DOHH2 (cell line): ENCODE data around the gene SPRR5.

Experiments
- H3F3A ChIP-seq: fragments of 200-600 bp; sonication (generic), shearing (Covaris generic); 2 replicates; pipeline ENCODE4 v1.6.0; 2016; ENCODE audit warnings: antibody characterized with exemption, mild to moderate bottlenecking; ENCODE audit not compliant: control insufficient read depth, insufficient read depth
- H3K27ac ChIP-seq: fragments of 200-600 bp; sonication (generic); 2 replicates; pipeline ENCODE4 v1.5.1; 2014; ENCODE audit warnings: low read depth, mild to moderate bottlenecking, low read length, moderate library complexity
- H3K27me3 ChIP-seq: fragments of 200-600 bp; sonication (generic); 2 replicates; pipeline ENCODE4 v1.6.1; 2014; ENCODE audit warnings: mild to moderate bottlenecking, low read length, mixed read lengths; ENCODE audit not compliant: control insufficient read depth
- H3K36me3 ChIP-seq: fragments of 200-600 bp; sonication (generic); 2 replicates; pipeline ENCODE4 v1.6.1; 2014; ENCODE audit warnings: mild to moderate bottlenecking, low read length, moderate library complexity, mixed read lengths; ENCODE audit not compliant: control insufficient read depth
- H3K4me1 ChIP-seq: fragments of 200-600 bp; sonication (generic); 2 replicates; pipeline ENCODE4 v1.6.1; 2014; ENCODE audit warnings: mild to moderate bottlenecking, low read length, mixed read lengths; ENCODE audit not compliant: control insufficient read depth
- H3K4me2 ChIP-seq: fragments of 200-600 bp; sonication (generic); 2 replicates; pipeline ENCODE4 v1.6.0; 2014; ENCODE audit warnings: mild to moderate bottlenecking, low read length, moderate library complexity
- H3K4me3 ChIP-seq: fragments of 200-600 bp; sonication (generic); 2 replicates; pipeline ENCODE4 v1.5.1; 2014; ENCODE audit warnings: mild to moderate bottlenecking, low read length, mixed read lengths
- H3K79me2 ChIP-seq: fragments of 200-600 bp; sonication (generic); 2 replicates; pipeline ENCODE4 v1.6.1; 2014; ENCODE audit warnings: mild to moderate bottlenecking, low read length, mixed read lengths; ENCODE audit not compliant: control insufficient read depth
- H3K9me2 ChIP-seq: fragments of 200-600 bp; sonication (generic); replicated peaks from 2 replicates; pipeline ENCODE4 v1.6.1; 2014; ENCODE audit warnings: mild to moderate bottlenecking, low read length, mixed read lengths; ENCODE audit not compliant: control insufficient read depth
- H3K9me3 ChIP-seq: fragments of 200-600 bp; sonication (generic); 2 replicates; pipeline ENCODE4 v1.6.1; 2014; ENCODE audit warnings: antibody characterized with exemption, low read length, mixed read lengths; ENCODE audit not compliant: control insufficient read depth, insufficient read depth
- H4K20me1 ChIP-seq: fragments of 200-600 bp; sonication (generic); 2 replicates; pipeline ENCODE4 v1.6.0; 2014; ENCODE audit warnings: low read depth, mild to moderate bottlenecking, antibody characterized with exemption, low read length, moderate library complexity; ENCODE audit not compliant: control insufficient read depth, insufficient read depth
- CTCF ChIP-seq: fragments of 200-600 bp; sonication (generic); IDR thresholded peaks from one replicate; pipeline ENCODE4 v1.5.1; 2014; ENCODE audit warnings: antibody characterized with exemption, mild to moderate bottlenecking, low read depth, low read length; ENCODE audit not compliant: poor library complexity, severe bottlenecking
- EZH2phosphoT487 ChIP-seq: fragments of 200-600 bp; sonication (generic); IDR thresholded peaks from 2 replicates; pipeline ENCODE4 v1.6.1; 2017; ENCODE audit warnings: borderline replicate concordance, mild to moderate bottlenecking, antibody characterized with exemption, low read length, moderate library complexity, mixed read lengths

The SPRR5 gene

GRCh38 chr1:152977614-152978013 is 30.6 kb downstream of the SPRR5 start:
- no peak overlapping the region for H3K27ac ChIP-seq
- H3K4me3 ChIP-seq = no peak overlapping the region
- H3K27me3 ChIP-seq = no peaks in the 10 kb centered on the region
- TF ChIP-seq CTCF = no peak
- TF ChIP-seq EZH2phosphoT487 = no peak
- H3K36me3 ChIP-seq = no peaks in the 10 kb centered on the region
- H3K79me2 ChIP-seq = no peaks in the 10 kb centered on the region
- no peaks in the 10 kb centered on the region for H3K9me3 ChIP-seq
- H3F3A ChIP-seq = no peaks in the 10 kb centered on the region
- no peaks in the 10 kb centered on the region for H3K4me1 ChIP-seq
- H4K20me1 ChIP-seq = no peaks in the 10 kb centered on the region
- H3K4me2 ChIP-seq = no peak overlapping the region
- no peaks in the 10 kb centered on the region for H3K9me2 ChIP-seq

- TF ChIP-seq EZH2phosphoT487 (no peak), CTCF (no peak)
- H3K36me3 ChIP-seq = no peaks in the 10 kb centered on the region
- H3K4me2 ChIP-seq = no peak overlapping the region
- no peaks in the 10 kb centered on the region for H4K20me1 ChIP-seq
- no peaks in the 10 kb centered on the region for H3K27me3 ChIP-seq
- H3K9me2 ChIP-seq = no peaks in the 10 kb centered on the region
- H3F3A ChIP-seq = no peaks in the 10 kb centered on the region
- no peaks in the 10 kb centered on the region for H3K79me2 ChIP-seq
- H3K27ac ChIP-seq = no peak overlapping the region
- H3K9me3 ChIP-seq = no peaks in the 10 kb centered on the region
- H3K4me1 ChIP-seq = no peaks in the 10 kb centered on the region
- H3K4me3 ChIP-seq = no peak overlapping the region
Observed at GRCh38 chr1:152980676-152981075, 33.7 kb downstream of the SPRR5 start.

- Histone ChIP-seq H3K9me3 (no peaks in the 10 kb centered on the region), H3K9me2 (no peaks in the 10 kb centered on the region), H3K27me3 (no peaks in the 10 kb centered on the region), H3F3A (no peaks in the 10 kb centered on the region), H3K36me3 (no peaks in the 10 kb centered on the region), H3K4me1 (no peaks in the 10 kb centered on the region), H4K20me1 (no peaks in the 10 kb centered on the region), H3K4me3 (no peak overlapping the region), H3K27ac (no peak overlapping the region), H3K79me2 (no peaks in the 10 kb centered on the region), H3K4me2 (no peak overlapping the region)
- TF ChIP-seq CTCF = no peak
- no peak for TF ChIP-seq EZH2phosphoT487
Observed at GRCh38 chr1:152981146-152981871, 34.3 kb downstream of the SPRR5 start.
